GM12865 (cell line): ENCODE measurements around the gene MAVS.
"Not testable (repeated sequence)": the region's sequence is repeated elsewhere in the genome, so short reads cannot be mapped to it uniquely, and the experiment has no call there.

ENCODE experiments used
- DNase-seq: peaks from one replicate; pipeline ENCODE4 v3.0.0; 2010; ENCODE audit warnings: low read depth
- H3K4me3 ChIP-seq: 2 replicates; pipeline ENCODE4 v1.5.1; 2011; ENCODE audit warnings: mild to moderate bottlenecking, low read depth, low read length, control low read depth
- TF ChIP-seq, protein P1 (sequence below): IDR thresholded peaks from 2 replicates; pipeline ENCODE4 v1.5.1; 2011; ENCODE audit warnings: low read length, control low read depth, low read depth, inconsistent platforms; ENCODE audit not compliant: insufficient read depth; ENCODE audit errors: missing control alignments

The MAVS gene

GRCh38 chr20:3820901-3821727 is 25.5 kb upstream of the MAVS start:
- TF ChIP-seq, protein P1, sequence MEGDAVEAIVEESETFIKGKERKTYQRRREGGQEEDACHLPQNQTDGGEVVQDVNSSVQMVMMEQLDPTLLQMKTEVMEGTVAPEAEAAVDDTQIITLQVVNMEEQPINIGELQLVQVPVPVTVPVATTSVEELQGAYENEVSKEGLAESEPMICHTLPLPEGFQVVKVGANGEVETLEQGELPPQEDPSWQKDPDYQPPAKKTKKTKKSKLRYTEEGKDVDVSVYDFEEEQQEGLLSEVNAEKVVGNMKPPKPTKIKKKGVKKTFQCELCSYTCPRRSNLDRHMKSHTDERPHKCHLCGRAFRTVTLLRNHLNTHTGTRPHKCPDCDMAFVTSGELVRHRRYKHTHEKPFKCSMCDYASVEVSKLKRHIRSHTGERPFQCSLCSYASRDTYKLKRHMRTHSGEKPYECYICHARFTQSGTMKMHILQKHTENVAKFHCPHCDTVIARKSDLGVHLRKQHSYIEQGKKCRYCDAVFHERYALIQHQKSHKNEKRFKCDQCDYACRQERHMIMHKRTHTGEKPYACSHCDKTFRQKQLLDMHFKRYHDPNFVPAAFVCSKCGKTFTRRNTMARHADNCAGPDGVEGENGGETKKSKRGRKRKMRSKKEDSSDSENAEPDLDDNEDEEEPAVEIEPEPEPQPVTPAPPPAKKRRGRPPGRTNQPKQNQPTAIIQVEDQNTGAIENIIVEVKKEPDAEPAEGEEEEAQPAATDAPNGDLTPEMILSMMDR: no peak
- peak overlapping the region; percentile 94 for H3K4me3 ChIP-seq
- no peak for DNase-seq

DNA sequence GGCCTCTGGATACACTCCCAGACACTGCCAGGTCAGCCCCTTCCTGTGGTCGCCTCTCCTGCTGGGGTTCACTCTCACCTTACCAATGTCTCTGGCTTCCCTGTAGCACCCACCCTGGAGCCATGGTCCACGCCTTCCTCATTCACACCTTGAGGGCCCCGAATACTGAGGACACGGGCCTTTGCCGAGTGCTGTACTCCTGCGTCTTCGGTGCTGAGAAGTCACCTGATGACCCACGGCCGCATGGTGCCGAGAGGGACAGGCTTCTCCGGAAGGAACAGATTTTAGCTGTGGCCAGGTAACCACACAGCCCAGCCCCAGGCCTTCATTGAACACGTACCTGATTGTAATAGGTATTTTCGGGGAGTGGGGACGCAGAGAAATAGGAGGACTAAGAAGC is 24.6 kb upstream of the MAVS start:
- no peak overlapping the region for H3K4me3 ChIP-seq
- no peak for DNase-seq
- TF ChIP-seq, protein P1: no peak

DNA sequence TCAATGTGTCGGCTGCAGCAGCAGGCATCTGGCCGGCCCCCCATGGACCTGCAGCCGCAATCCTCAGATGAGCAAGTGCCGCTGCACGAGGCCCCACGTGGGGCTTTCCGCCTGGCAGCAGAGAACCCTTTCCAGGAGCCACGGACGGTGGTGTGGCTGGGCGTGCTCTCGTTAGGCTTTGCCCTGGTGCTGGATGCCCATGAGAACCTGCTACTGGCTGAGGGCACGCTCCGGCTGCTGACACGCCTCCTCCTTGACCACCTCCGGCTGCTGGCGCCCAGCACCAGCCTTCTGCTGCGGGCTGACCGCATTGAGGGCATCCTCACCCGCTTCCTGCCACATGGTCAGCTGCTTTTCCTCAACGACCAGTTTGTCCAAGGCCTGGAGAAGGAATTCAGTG is 22.8 kb upstream of the MAVS start:
- TF ChIP-seq, protein P1: no peak
- no peak for DNase-seq
- H3K4me3 ChIP-seq: no peak overlapping the region

- TF ChIP-seq, protein P1: no peak
- no peak for DNase-seq
These were observed 21.1 kb upstream of the MAVS start for GRCh38 chr20:3825526-3825925.

DNA sequence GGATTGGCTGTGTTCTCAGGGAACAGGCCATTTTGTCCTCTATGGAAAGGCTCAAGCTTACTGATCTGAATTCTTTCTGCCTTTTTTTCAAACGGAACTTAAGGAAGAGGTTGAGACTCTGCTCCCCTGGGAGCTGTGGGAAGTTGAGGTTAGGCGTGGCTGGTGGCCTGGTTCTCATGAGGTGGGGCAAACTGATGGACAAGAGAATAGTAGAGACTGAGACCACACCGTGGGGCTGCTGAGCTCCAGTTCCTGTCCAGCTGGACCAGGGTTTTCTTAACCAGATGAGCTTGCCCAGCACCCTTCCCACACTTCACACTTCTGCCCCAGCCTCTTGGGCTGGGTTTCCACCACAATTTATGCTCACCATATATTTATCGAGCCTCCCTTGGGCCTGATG is 20.2 kb upstream of the MAVS start:
- TF ChIP-seq, protein P1: no peak
- H3K4me3 ChIP-seq: no peak overlapping the region
- DNase-seq: no peak

More at GRCh38 chr20:3825526-3825925, 21.1 kb upstream of the MAVS start:
- no peak overlapping the region for H3K4me3 ChIP-seq

DNA sequence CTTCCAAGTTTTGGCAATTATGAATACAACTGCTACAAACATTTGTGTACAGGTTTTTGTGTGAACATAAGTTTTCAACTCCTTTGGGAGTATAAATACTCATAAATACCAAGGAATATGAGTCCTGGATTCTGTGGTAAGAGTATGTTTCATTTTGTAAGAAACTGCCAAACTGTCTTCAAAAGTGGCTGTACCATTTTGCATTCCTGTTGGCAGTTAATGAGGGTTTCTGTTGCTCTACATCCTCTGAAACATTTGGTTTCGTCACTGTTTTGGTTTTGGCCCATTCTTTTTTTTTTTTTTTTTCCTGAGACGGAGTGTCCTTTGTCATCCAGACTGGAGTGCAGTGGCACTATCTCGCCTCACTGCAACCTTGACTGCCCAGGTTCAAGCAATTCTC is 17.8 kb upstream of the MAVS start:
- H3K4me3 ChIP-seq: no peak overlapping the region
- DNase-seq: no peak
- TF ChIP-seq, protein P1: no peak

- H3K4me3 ChIP-seq, DNase-seq: not testable (repeated sequence)
These were observed 16.7 kb upstream of the MAVS start for GRCh38 chr20:3829891-3830290.
